H1 (cell line): ENCODE data around the gene SLC7A5.

Experiments used
- CBX8 ChIP-seq: fragments of 300-800, 300-1000 bp; sonication (generic); IDR thresholded peaks from 2 replicates; pipeline ENCODE4 v1.7.1; 2016; ENCODE audit warnings: low read depth, low read length, borderline replicate concordance
- CEBPB ChIP-seq: IDR thresholded peaks from 2 replicates; pipeline ENCODE4 v1.6.1; 2012; ENCODE audit warnings: low read depth, low read length
- CHD1 ChIP-seq: IDR thresholded peaks from 2 replicates; pipeline ENCODE4 v1.6.1; 2012; ENCODE audit warnings: low read depth, low read length, improper control_type of control experiment
- CHD2 ChIP-seq: IDR thresholded peaks from 2 replicates; pipeline ENCODE4 v1.6.1; 2012; ENCODE audit warnings: low read length, improper control_type of control experiment
- CTCF ChIP-seq, 3 experiments: IDR thresholded peaks; 1 replicate in 2 of 3; 2 replicates in 1 of 3; pipeline versions ENCODE4 v1.5.1 to v1.6.1; 2011; ENCODE audit warnings: low read length in 3 of 3, mild to moderate bottlenecking in 3 of 3, inconsistent platforms in 2 of 3, low read depth in 1 of 3, moderate library complexity in 1 of 3; ENCODE audit not compliant: insufficient read depth in 1 of 3; ENCODE audit errors: control extremely low read depth in 1 of 3
- EGR1 ChIP-seq: IDR thresholded peaks from 2 replicates; pipeline ENCODE4 v1.6.1; 2011; ENCODE audit warnings: low read depth, low read length, borderline replicate concordance
- EP300 ChIP-seq, 2 experiments: IDR thresholded peaks; 1 replicate in 1 of 2; 2 replicates in 1 of 2; pipeline ENCODE4 v1.6.1; 2011 to 2012; ENCODE audit warnings: low read depth in 2 of 2, low read length in 2 of 2, mild to moderate bottlenecking in 2 of 2, borderline replicate concordance in 1 of 2, inconsistent platforms in 1 of 2, moderate library complexity in 1 of 2
- EZH2 ChIP-seq: fragments of 200-600 bp; sonication (generic); IDR thresholded peaks from 2 replicates; pipeline ENCODE4 v1.7.1; 2012; ENCODE audit warnings: low read depth, mild to moderate bottlenecking, moderate library complexity, low read length, inconsistent platforms; ENCODE audit not compliant: severe bottlenecking
- GABPA ChIP-seq: IDR thresholded peaks from 2 replicates; pipeline ENCODE4 v1.6.1; 2011; ENCODE audit warnings: mild to moderate bottlenecking, low read length, moderate library complexity, borderline replicate concordance; ENCODE audit not compliant: insufficient read depth
- POLR2A ChIP-seq, 2 experiments: IDR thresholded peaks; 1 replicate in 1 of 2; 2 replicates in 1 of 2; pipeline ENCODE4 v1.6.1; 2011; ENCODE audit warnings: low read depth in 2 of 2, low read length in 2 of 2, mild to moderate bottlenecking in 2 of 2; ENCODE audit errors: control extremely low read depth in 1 of 2
- RFX5 ChIP-seq: IDR thresholded peaks from 2 replicates; pipeline ENCODE4 v1.6.1; 2011; ENCODE audit warnings: low read depth, low read length, improper control_type of control experiment, borderline replicate concordance
- SUZ12 ChIP-seq: fragments of 200-600 bp; sonication (generic); IDR thresholded peaks from 2 replicates; pipeline ENCODE4 v1.6.1; 2012; ENCODE audit warnings: mild to moderate bottlenecking, inconsistent platforms, low read length, moderate library complexity, mixed read lengths
- TAF1 ChIP-seq: IDR thresholded peaks from 2 replicates; pipeline ENCODE4 v1.6.1; 2011; ENCODE audit warnings: mild to moderate bottlenecking, low read depth, low read length
- TEAD4 ChIP-seq: IDR thresholded peaks from 2 replicates; pipeline ENCODE4 v1.6.1; 2012; ENCODE audit warnings: low read depth, low read length, inconsistent platforms, mixed read lengths

DNA sequence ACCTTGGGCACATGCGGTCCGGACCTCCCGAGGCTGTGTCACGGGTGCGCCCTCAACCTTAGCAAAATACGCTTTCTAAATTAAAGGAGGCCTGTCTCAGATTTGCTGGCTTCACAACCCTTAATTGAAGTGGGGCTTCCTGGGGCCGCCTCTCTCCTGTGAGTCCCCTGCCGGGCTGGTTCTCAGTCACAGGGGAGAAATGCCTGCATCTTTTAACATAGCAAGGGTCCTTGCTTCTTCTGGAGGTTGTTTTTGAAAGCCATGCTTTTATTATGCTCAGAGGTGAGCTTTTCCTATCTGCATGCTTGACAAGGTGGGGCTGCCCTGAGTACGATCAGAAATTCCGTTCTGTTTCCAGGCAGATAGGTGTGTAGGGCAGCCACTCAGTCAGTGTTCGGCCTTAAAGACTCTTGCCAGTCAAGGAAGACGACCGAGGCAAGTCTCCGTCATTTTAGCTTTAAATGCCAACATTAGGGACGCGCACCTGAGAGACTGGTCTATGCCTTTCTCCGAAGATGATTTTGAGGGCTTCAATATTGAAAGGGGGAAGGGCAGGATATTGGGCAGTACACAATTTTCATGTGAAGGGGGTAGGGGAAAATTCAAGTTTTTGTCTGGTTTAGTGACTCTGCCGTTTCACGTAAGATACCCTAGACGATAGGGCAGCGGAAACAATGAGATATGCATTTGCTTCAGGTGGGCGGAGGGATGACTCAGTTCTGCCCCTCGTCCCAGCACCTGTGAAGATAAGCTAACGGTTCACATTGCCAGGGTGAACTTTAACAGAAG is 5.5 kb upstream of the SLC7A5 start:
- TF ChIP-seq TEAD4 (no peak), EP300 (IDR thresholded peaks at IDR 0.05; ENCODE audit: borderline replicate concordance in 1 of 2, low read depth in 2 of 2, low read length in 2 of 2) (no peak), CHD1 (no peak), CTCF (IDR thresholded peaks at IDR 0.05; ENCODE audit: control extremely low read depth in 1 of 3, insufficient read depth in 1 of 3, low read depth in 1 of 3, low read length in 3 of 3) (no peak), CEBPB (no peak; the same call in 1 of the 2 replicates), CHD2 (no peak), GABPA (no peak), SUZ12 (no peak), RFX5 (no peak), POLR2A (IDR thresholded peaks at IDR 0.05; ENCODE audit: control extremely low read depth in 1 of 2, low read depth in 2 of 2, low read length in 2 of 2) (no peak), CBX8 (no peak), EZH2 (no peak), EGR1 (no peak), TAF1 (0 out of 2 replicates have a peak, but pooled peaks have one; percentile 16)
